HG02678 (cell line): Measurements from ENCODE around the gene TRIM45.
"Not testable (repeated sequence)": the region's sequence is repeated elsewhere in the genome, so short reads cannot be mapped to it uniquely, and the experiment has no call there.

Experiments
- ATAC-seq: cut with Tn5 transposase; IDR thresholded peaks from one replicate; pipeline ENCODE4 v1.9.1; 2021; ENCODE audit warnings: mild to moderate bottlenecking, moderate library complexity; ENCODE audit not compliant: unreplicated experiment

TRIM45 gene

GRCh38 chr1:117135329-117135728 is 13.8 kb upstream of the TRIM45 start:
- no peak for ATAC-seq

- no peak for ATAC-seq
These were observed 9.0 kb upstream of the TRIM45 start for GRCh38 chr1:117130526-117130925.

- ATAC-seq = no peak
These were observed 7.0 kb upstream of the TRIM45 start for GRCh38 chr1:117128323-117129079.

GRCh38 chr1:117127795-117128194 is 6.2 kb upstream of the TRIM45 start:
- no peak for ATAC-seq

- ATAC-seq = no peak
These were observed 3.1 kb upstream of the TRIM45 start for GRCh38 chr1:117124661-117125060.

GRCh38 chr1:117123274-117123673 is 1.7 kb upstream of the TRIM45 start:
- no peak for ATAC-seq

GRCh38 chr1:117122330-117123025 is 929 bp upstream of the TRIM45 start:
- no peak for ATAC-seq

GRCh38 chr1:117120774-117121588 is 568 bp downstream of the TRIM45 start:
- ATAC-seq = no peak

GRCh38 chr1:117119144-117119543 is 2.4 kb downstream of the TRIM45 start:
- not testable (repeated sequence) for ATAC-seq

GRCh38 chr1:117118137-117118536 is 3.4 kb downstream of the TRIM45 start:
- no peak for ATAC-seq

- no peak for ATAC-seq
These were observed 3.9 kb downstream of the TRIM45 start for GRCh38 chr1:117117697-117118096.

GRCh38 chr1:117116784-117117130 is 4.8 kb downstream of the TRIM45 start:
- ATAC-seq = no peak

- no peak for ATAC-seq
These were observed 5.3 kb downstream of the TRIM45 start for GRCh38 chr1:117116090-117116783.

GRCh38 chr1:117114877-117115276 is 6.7 kb downstream of the TRIM45 start:
- no peak for ATAC-seq

- ATAC-seq = no peak
These were observed 8.3 kb downstream of the TRIM45 start for GRCh38 chr1:117113199-117113598.

- no peak for ATAC-seq
These were observed 9.4 kb downstream of the TRIM45 start for GRCh38 chr1:117112047-117112717.

- no peak for ATAC-seq
These were observed 10.8 kb downstream of the TRIM45 start for GRCh38 chr1:117110774-117111173.

GRCh38 chr1:117107364-117107763 is 14.2 kb downstream of the TRIM45 start:
- ATAC-seq = no peak

- no peak for ATAC-seq
These were observed 15.1 kb downstream of the TRIM45 start for GRCh38 chr1:117106478-117106877.

GRCh38 chr1:117105722-117106121 is 15.8 kb downstream of the TRIM45 start:
- no peak for ATAC-seq

GRCh38 chr1:117104986-117105385 is 16.6 kb downstream of the TRIM45 start:
- ATAC-seq = no peak
